HG02981 (cell line): ENCODE data around the gene MPIG6B.

ENCODE experiments used
- ATAC-seq: cut with Tn5 transposase; IDR thresholded peaks from one replicate; pipeline ENCODE4 v1.9.1; 2021; ENCODE audit warnings: mild to moderate bottlenecking, moderate library complexity; ENCODE audit not compliant: unreplicated experiment

The MPIG6B gene

DNA sequence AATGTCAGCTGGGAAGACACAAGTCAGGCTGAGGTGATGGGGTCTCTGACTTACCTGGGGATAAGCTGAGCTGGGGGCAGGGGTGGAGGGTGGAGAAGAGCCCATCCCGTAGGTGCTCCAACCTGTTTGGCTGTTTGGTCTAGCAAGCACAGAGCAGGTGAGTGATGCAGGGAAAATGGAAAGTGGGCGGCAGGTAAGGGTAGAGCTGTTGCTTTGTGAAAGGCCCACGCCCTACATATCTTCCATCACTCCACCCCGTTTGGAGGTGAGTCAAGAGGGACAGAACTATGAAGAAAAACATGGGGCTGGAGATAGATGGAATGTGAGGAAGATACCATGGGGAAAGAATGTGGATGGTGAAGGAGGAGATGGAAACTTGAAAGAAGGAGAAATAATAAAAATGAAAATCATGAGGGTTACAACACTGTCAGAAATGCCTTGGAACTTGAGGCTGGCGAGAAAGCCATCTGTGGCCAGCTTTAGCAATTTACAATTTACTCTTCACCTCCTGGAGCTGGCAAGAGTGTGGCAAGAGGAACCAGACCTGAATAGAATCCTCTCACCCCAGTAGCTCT is 2.9 kb upstream of the MPIG6B start:
- ATAC-seq = no peak

DNA sequence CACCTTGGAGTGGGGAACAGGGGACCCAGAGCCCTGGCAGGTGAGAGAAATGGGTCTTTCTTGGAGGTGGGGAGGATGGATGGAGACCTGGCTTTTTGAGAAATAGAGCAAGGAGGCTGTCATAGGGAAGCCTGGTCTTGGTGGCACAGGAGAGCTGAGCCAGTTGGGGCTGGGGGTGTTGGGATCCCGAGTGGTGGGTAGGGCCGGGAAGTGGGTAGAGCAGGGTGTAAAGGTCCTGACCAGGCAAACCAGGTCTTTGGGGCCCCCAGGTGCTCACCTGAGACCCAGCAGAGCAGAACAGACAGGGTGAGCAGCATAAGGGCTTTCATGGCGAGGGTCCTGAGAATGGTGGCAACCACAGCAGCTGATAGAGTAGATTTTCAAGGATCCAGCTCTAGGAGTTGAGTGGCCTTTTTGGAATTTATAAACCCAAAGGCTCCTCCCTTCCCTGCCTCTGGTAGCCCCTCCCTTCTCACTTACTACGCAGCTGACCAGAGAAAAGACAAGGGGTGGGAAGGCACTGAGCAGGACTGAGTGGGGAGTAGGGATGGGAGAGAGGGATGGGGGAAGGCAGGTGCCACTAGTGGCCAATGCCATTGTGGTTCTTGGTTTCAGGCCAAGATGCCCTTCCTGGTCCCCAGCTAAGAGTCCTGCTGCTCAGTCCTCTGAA is 1.7 kb upstream of the MPIG6B start, which contains the start of gene LY6G6C:
Gene LY6G6C (minus strand): TSS at position 396 of the 670 bp plus-strand sequence. CDS start 67 bp downstream, at position 329.
- ATAC-seq = no peak

DNA sequence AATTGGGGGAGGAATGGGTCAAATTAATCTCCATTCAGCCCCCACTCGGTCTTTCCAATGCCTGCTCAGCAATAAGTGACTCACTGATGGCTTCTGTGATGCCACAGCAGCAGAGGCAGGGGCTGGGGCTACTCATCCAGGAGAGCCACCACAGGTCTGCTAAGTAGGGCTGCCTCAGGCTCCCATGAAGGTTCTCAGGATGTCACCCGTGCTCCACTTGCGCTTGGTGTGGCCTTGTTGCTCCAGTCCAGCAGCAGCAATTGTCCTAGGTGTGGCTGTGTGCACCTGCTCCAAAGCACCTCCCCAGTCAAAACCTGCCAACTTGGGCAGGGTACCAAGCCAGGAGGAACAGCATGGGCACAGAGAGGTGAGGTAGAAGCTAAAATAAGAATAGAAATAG is 1.0 kb upstream of the MPIG6B start:
- no peak for ATAC-seq

DNA sequence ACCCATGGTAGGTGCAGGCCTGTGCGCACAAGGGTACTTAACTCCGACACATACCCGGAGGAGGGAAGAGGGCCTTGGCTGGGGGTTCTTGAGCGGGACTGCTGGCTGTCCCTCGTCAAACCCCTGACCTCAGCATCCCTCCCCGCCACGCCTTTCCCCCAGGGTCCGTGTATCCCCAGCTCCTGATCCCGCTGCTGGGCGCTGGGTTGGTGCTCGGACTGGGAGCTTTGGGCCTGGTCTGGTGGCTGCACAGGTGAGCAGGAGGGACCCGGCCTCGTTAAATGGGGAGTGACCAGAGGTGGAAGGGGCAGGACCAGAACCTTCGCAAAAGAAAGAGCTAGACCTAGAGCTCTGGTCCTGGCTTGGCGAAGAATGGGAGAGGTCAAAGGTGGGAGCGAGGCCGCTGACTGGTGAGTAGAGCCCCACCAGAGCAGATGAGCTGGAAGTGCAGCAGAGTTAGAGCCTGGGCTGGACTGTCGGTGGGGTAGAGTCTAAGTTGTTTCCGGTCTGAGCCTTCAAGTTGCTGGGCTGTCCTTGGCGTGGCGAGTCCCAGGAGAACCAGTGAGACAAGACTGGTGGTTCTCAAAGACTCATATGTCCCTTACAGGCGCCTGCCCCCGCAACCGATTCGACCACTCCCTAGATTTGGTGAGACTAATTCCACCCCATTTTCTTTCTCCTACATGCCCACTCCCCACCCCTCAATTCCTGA is 963 bp downstream of the MPIG6B start:
- no peak for ATAC-seq

DNA sequence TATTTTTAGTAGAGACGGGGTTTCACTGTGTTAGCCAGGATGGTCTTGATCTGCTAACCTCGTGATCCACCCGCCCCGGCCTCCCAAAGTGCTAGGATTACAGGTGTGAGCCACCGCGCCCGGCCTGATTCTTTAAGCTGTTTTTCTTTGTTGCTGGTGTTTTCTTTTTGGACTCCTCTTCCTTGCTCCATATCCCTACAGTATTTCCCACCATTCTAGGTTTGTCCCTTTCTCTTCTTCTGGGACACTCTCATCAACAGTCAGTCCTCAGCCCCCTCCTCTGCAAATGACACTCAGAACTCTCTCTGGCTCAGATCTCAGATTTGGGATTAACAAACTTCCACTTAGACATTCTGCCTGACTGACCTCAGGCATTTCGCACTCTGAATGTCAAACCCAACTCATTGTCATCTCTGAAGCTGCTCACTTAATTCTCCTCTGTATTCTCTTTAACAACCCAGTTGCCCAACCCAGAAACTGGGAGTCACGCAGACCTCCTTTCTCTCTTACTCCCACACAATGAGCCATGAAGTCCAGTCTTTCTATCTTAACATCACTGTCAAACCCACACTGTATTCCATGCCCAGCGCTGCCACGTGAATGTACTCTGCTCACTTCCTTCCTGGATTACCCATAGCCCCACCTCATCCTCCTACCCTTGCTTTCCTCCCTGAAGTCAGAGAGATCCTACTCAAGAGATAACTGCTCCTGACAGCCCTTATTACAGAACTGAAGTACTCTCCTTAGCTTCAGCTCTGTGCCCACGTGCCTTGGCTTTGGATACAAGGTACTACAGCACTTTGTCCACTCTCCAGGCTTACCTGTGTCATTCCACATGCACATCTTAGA is 2.6 kb downstream of the MPIG6B start:
- ATAC-seq = no peak

DNA sequence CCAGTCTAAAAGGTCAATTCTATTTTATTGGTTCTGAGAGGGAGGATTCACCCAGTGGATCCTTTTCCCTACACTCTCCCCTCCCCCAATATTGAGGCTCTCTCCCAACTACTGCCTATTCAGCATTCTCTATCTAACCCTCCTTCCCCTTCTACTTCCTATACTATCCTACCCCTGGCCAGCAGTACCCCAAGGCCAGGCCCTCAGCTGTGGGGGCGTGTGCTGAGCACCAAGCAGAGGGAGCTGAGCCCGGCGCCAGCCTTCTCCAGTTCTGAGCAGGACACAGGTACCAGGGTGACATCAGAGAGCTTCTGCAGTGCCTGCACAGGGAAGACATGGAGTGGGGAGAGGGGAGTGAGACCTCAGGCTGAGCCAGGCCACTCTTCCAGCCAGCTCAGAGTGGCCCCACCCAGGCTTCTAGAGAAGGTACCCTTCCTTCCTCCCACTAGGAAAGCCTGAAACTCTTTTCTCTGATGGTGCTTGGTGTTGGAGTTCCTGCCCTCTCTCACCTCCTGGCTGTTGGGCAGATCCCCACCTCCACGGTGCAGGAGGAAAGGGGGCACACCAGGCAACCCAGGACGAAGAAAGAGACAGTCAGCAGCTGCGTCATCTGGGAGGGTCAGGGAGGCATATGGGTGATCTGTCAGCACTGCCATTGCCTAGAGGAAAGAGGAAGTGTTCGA is 4.0 kb downstream of the MPIG6B start:
- peak; percentile 43 for ATAC-seq

DNA sequence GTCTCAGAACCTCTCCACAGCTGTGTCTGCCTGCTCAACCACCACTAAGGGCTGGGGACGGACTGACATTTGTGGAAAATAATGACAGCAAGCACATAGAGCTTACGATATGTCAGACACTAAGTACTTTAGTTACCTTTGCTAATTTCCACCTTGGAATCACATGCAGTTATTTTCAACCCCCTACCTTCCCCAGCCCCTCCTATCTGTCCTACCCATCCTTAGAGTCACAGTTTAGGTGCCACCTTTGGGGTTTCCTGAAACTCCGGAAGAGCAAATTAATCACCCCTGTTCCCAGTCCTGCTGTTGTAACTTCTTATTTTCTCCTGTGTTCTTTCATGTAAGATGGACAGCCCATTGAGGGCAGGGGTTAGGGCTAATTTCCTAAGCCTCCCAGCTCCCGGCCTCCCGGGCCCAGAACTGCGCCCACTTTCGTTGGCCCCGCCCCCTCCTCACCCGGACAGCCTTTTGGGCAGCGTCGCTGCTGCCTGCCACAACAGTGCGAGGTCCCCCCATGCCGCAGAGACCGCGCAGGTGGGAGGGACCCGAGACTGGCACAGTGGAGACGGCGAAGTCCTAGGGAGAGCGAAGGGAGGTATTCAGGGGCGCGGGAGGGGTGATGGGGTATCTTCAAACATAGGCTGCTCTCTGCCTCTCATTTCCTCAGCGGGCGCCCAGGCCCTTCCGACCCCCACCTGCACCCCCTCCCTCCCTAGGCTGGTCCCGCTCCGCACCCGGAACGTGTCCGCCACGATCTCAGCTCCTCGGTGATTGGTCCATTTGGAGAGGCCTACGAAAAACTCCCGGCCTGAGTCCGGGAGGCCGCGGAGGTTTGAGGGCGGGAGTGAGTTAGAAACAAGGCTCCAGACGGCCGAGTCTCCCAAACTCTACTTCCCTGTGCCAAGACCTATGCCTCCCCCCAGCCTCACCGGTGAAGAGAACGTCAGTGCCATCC is 4.8 kb downstream of the MPIG6B start:
- ATAC-seq = no peak

DNA sequence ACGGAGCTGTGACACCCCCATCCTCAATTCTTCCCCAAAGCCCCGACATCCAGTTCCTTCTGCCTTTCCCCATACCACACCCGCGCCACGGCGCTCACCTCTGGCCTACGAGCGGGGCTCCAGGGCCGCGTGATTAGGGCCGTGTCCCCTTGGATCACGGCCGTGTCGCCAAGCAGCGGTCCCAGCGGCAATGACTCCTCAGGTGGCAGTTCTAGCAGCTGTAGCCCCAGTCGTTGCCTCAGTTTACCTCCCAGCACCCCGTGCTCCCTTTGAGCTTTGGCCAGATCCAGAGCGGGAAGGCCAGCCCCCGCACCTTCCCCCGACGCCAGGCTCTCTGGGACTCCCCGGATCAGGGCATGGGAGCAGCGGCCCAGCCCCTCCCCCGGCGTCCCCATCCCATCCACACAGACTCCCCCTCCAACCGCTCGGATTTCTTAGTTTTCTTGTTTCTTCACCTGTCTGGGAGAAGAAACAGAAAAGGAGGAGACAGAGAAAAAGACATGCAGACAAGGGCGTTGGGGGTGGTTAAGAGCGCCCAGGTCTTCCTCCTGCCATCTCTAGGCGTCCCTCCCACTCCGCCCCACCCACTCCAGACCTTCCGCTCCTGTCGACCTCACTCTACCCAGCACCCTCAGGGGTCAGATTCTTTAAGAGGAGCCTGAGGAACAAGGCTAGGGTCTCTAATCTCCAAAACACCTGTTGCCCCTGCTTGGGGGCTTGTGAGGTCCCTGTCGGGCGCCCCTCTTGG is 5.8 kb downstream of the MPIG6B start, which contains the start of gene DDAH2:
Gene DDAH2 (minus strand): TSS at position 533 of the 748 bp plus-strand sequence. CDS start 138 bp downstream, at position 395.
- ATAC-seq = peak; percentile 10

DNA sequence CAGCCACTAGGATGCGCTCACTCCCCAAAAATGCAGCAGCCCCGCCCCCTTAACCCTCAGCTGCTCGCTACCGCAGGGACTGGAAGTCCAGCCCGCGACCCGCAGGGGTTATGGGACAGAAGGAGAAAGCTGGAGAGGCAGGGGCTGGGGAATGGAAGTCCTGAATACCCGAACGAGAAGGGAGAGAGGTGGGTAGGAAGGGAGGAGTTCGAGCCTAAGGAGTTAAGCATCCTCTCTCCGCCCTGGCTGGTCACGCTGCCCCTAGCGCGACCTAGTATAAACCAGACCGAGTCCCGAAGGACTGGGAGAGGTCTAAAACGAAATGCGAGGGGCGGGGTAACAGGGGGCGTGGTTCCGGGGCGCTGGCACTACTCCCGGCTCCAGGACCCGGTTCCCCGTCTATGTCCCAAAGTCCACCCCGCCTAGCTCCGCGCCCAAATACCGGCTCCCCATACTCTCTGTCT is 6.4 kb downstream of the MPIG6B start:
- ATAC-seq = peak; percentile 46

DNA sequence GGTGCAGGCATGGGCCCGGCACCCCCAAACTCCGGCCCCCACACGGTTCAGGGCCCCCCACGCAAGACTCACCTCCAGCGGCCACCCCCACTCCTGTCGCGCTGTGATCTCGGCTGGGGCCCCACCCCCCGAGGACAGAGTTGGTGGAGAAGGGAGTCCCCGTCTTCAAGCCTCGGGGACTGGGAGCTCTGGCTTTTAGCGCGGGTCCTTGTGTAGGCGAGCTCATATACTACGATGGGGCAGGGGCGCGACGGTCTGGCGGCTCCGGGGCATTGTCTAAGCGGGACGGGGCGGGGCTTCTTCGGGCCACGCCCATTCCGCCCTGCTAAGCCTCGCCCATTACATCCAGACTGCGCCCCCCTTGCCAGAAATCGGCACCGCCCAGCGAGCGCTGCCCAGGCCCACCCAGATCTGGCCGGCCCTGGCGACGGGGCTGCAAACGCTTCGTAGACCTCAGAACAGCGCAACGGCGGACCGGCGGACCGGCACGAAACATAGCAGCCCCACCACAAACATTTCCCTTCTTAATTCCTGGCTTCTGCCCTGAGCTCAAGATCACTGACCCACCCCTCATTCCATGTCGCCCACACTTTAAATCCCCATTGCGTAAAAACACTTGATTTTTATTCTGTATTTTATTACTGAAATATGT is 6.9 kb downstream of the MPIG6B start:
- ATAC-seq = peak; percentile 26

DNA sequence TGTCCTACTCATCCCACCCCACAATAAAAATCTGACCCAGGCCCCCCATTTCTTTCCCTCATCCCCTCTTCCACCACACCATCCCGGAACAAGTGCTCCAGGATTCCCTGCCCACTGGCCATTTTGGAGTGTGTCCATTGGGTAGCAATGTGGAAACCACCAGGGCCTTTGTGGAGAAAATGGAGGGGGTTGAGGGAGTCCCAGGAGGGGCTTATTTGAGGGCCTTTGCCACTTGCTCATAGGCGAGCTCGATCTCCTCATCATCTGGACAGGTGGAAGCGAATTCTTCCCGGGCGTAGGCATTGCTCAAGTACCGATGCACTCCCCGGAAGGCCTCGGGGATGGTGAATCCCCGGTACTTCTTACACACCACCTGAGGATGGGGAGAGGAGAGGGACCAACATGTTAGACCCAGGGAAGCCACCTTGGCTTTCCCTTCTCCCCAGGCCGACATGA is 7.5 kb downstream of the MPIG6B start:
- ATAC-seq = no peak

DNA sequence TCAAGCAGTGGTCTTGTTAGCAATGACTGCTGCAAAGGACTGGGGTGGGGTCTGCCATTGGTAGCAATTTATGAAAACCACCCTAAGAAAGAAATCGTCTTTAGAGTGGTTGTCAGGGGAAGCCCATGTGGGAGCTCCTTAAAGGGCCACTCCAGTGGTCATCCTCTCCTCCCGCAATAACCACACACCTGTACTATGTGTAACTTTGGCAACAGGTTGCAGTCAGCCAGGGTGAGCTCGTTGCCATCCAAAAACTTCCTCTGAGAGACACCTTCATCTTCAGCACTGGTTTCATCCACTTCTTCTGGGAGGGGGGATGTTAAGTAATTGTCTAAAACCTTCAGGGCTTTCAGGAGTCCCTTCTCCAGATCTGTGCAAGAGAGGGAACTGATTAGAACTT is 8.9 kb downstream of the MPIG6B start:
- no peak for ATAC-seq

DNA sequence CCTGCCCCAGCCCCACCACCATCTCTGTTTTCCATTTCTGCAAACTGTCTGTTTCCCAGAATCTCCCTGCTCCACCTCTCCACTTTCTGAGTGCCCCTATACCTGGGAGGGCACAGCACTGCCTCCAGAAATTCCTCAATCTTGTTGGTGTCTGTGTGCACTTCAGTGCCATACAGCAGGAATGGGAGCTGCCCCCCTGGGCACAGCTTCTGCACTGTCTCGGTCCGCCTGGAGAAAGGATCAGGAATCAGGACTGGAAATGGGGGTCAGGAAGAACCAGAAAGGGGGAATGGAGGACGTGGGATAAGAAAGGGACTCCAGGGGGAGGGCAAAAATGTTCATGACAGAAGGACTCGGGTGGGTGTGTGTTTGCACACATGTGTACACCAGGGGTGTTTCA is 10.6 kb downstream of the MPIG6B start:
- no peak for ATAC-seq

DNA sequence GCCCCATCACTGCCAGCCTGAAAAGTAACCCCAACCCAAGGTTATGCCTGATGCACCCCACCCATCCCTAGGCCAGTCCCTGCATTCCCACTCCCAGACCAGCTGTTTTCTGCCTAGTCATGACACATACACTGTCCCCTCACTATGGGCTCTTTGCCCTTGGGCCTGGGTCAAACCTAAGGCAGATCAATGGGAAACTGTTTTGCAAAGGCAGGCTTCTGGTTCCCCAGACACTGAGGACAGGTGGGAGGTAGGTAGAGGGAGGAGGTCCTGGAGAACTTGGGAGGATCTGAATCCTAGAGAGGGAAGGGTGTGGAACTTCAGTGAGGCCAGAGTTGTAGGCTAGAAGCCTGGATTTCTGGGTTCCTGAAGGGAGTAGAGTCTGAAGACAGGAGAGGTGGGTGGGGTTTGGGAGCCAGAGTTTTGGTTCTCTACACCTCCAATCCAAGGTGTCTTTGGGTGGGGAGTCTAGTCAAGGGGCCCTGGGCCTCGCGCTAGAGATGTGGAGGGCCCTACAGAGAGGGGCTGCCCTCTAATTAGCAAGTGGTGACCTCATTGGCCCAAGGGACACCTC is 11.2 kb downstream of the MPIG6B start:
- no peak for ATAC-seq

DNA sequence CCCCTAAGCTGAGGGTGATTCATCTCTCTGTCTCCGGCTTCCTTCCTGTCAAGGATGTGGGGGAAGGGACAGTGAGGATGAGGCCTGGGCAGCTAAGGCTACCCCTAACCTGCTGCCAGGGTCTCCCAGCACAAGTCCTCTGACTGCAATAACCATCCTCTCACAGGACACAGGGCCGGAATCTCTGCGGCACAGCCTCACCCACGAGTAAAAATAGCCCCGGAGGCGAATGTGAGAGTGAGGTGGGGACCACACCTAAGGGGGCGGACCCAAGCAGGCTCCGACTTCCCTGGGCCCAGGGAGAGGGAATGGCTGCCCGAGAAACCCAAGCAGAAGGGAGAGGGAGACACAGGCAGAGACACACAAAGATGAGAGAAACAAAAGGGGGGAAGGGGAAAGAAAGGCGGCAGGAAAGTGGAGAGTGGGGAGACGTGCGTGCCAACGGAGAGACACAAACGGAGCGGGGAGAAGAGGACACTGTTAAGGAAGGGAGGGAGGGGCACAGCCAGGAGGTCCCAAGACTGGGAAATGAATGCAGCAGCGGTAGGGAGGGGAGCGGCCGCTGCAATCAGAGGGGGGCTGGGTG is 11.7 kb downstream of the MPIG6B start:
- ATAC-seq = no peak

DNA sequence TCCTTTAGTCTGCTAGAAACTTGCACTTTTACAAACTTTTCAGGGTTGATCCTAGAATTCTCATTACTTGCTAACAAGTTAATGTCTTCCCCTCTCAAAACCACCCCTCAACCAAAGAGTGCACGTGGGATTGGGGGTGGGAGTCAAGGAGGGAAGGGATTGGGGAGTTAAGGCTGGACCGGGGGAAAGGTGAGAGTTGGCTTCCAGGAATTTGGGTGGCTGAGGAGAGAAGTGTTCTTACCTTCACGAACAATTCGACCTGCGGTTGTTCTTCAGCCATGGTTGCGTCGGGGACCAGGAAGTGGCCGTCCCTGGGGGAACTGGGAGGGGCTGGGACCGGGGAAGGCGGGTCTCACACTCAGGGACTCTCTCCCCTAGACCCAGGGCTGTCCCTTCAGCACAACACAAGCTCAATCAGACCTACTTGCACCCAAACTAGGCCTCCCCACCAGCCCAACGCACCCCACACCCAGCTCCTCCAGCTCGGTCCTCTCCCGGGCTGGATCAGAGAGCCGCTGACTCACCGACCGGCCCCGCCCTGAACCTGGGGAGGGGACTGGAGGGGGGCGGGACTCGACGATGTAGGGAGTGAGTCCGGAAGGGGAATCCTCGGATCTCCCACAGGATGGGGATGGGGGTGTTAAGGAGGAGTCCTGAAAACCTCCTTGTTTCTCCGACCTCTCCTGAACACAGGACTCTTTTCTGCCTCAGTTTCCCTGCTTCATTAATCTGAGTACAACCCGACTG is 13.0 kb downstream of the MPIG6B start, which contains the start of gene CLIC1:
Gene CLIC1 (minus strand): TSS at position 510 of the 747 bp plus-strand sequence. CDS start 230 bp downstream, at position 280.
- ATAC-seq = no peak
